HepG2 (cell line): ENCODE results near the gene PAN2. TPM values are rescaled to one million over a fixed set of nuclear protein-coding genes. Genes with fewer than 3 reads are reported as not detected.
"Not testable (repeated sequence)": the region's sequence is repeated elsewhere in the genome, so short reads cannot be mapped to it uniquely, and the experiment has no call there.

ENCODE experiments used
- ATAC-seq: fragments of 200-7000 bp; cut with Tn5 transposase; 3 replicates; pipeline ENCODE4 v1.9.1; 2020; ENCODE audit warnings: mild to moderate bottlenecking, moderate library complexity
- BruUV-seq: library from RNA; stranded (reverse); fragments of 400-500 nt; replicated peaks from 2 replicates; lab custom pipeline; 2021; lab: Mats Ljungman, UMichigan
- CTCF ChIA-PET: fragments of 300-600 bp; formaldehyde crosslinking; extraction: SDS; loops from one replicate; lab custom pipeline; 2021; ENCODE audit warnings: low total read pairs, inconsistent platforms, low intra/inter-chr PET ratio; lab: Yijun Ruan, JAX
- POLR2A ChIA-PET: fragments of 350-600 bp; sonication (Branson Sonifier 250); formaldehyde crosslinking; loops from one replicate; lab custom pipeline; 2020; ENCODE audit warnings: antibody characterized with exemption, inconsistent platforms; lab: Yijun Ruan, JAX
- DNase-seq: peaks from one replicate; pipeline ENCODE4 v3.0.0-alpha.2; 2015; ENCODE audit warnings: low spot score
- FAIRE-seq: peaks from 3 replicates; lab custom pipeline; 2011; peaks lifted over from hg19 to GRCh38; lab: Jason Lieb, UNC
- H2AFZ ChIP-seq: one replicate; pipeline ENCODE4 v1.6.1; 2011; ENCODE audit warnings: low read length, inconsistent platforms
- H3K27ac ChIP-seq: fragments of 300-600 bp; 3 replicates; pipeline ENCODE4 v1.8.0; 2011; ENCODE audit warnings: mixed run types, mild to moderate bottlenecking, mixed read lengths, low read length, inconsistent platforms; ENCODE audit not compliant: insufficient read depth; ENCODE audit errors: extremely low read length
- H3K27me3 ChIP-seq, 2 experiments: fragments of 200-600 bp in 1 of 2; 2 replicates in 1 of 2; 3 replicates in 1 of 2; pipeline versions ENCODE4 v1.6.0 to v1.8.0; 2011; ENCODE audit warnings: low read length in 2 of 2, mild to moderate bottlenecking in 2 of 2, moderate library complexity in 2 of 2, inconsistent platforms in 1 of 2; ENCODE audit not compliant: insufficient read depth in 2 of 2, control insufficient read depth in 1 of 2
- H3K36me3 ChIP-seq, 2 experiments: fragments of 200-600 bp in 1 of 2; replicated peaks in 1 of 2; 2 replicates in 1 of 2; 3 replicates in 1 of 2; pipeline versions ENCODE4 v1.5.1 to v1.8.0; 2011; ENCODE audit warnings: low read length in 2 of 2, inconsistent platforms in 1 of 2; ENCODE audit not compliant: insufficient read depth in 2 of 2, control insufficient read depth in 1 of 2
- H3K4me1 ChIP-seq: 2 replicates; pipeline ENCODE4 v1.5.1; 2012; ENCODE audit warnings: low read length, inconsistent platforms; ENCODE audit not compliant: insufficient read depth
- H3K4me2 ChIP-seq: 2 replicates; pipeline ENCODE4 v1.6.0; 2011; ENCODE audit warnings: low read depth, low read length, inconsistent platforms
- H3K4me3 ChIP-seq, 3 experiments: fragments of 200-600 bp in 1 of 3; sonication (generic), shearing (Covaris generic) in 1 of 3; replicated peaks in 1 of 3; 2 replicates each; pipeline ENCODE4 v1.5.1; 2011 to 2016; ENCODE audit warnings: low read length in 3 of 3, inconsistent platforms in 2 of 3, low read depth in 2 of 3, mild to moderate bottlenecking in 2 of 3, control low read depth in 1 of 3, mixed read lengths in 1 of 3; ENCODE audit not compliant: insufficient read depth in 1 of 3
- H3K79me2 ChIP-seq: one replicate; pipeline ENCODE4 v1.6.1; 2011; ENCODE audit warnings: low read length, inconsistent platforms; ENCODE audit not compliant: insufficient read depth
- H3K9ac ChIP-seq: 2 replicates; pipeline ENCODE4 v1.6.0; 2011; ENCODE audit warnings: mild to moderate bottlenecking, low read depth, low read length, inconsistent platforms; ENCODE audit not compliant: insufficient read depth
- H3K9me3 ChIP-seq: 2 replicates; pipeline ENCODE4 v1.5.1; 2012; ENCODE audit warnings: mild to moderate bottlenecking, low read length
- H4K20me1 ChIP-seq: 2 replicates; pipeline ENCODE4 v1.6.0; 2011; ENCODE audit warnings: inconsistent platforms, mild to moderate bottlenecking, low read length, moderate library complexity; ENCODE audit not compliant: insufficient read depth
- POLR2G ChIP-seq: fragments of 200-400 bp; formaldehyde crosslinking; IDR thresholded peaks from 2 replicates; pipeline ENCODE4 v1.6.1; 2018; ENCODE audit warnings: mild to moderate bottlenecking, low read depth, low read length, moderate library complexity
- SMAD9 ChIP-seq: sonication (generic); formaldehyde crosslinking; IDR thresholded peaks from 2 replicates; pipeline ENCODE4 v1.5.1; 2020; ENCODE audit warnings: mild to moderate bottlenecking, missing genetic modification reagents
- ZNF121 ChIP-seq: sonication (generic); formaldehyde crosslinking; IDR thresholded peaks from 2 replicates; pipeline ENCODE4 v1.5.0; 2020; ENCODE audit warnings: mild to moderate bottlenecking, missing genetic modification reagents
- WGBS: methylation state at CpG from one replicate; pipeline ENCODE4 v1.1.6; 2017; ENCODE audit warnings: low lambda C conversion rate; 5-methylcytosine and 5-hydroxymethylcytosine counted together
- in situ Hi-C: cut with HindIII; loops from 2 replicates; pipeline ENCODE4 v1.10.0; 2017; ENCODE audit warnings: low pct_unique_long_range_greater_than_20kb; ENCODE audit not compliant: extremely low pct_ligation_motif_present
- intact Hi-C: fragments of 100-400 bp; cut with micrococcal nuclease; formaldehyde crosslinking; loops from one replicate; pipeline ENCODE4 v1.10.0; 2022; ENCODE audit not compliant: unreplicated experiment
- polyA plus RNA-seq, 8 experiments: library from polyadenylated mRNA; depleted of rRNA in 3 of 8; stranded (reverse) in 7 of 8; unstranded in 1 of 8; fragments of >200 nt; fragmentation: Illumina TruSeq in 4 of 8; extraction: Trizol in 4 of 8; gene quantifications; 2 replicates each; pipeline versions ENCODE4 v1.2.1 to v1.2.3, GENCODE V29; 2011 to 2016; ENCODE audit warnings: low read depth in 4 of 8, missing spikeins in 1 of 8, mixed read lengths in 1 of 8; ENCODE audit not compliant: insufficient read depth in 1 of 8
- total RNA-seq, 5 experiments: library from RNA; depleted of rRNA; stranded (reverse); fragments of >200 nt; fragmentation: Illumina TruSeq; extraction: Trizol; gene quantifications; 2 replicates each; pipeline ENCODE4 v1.2.3, GENCODE V29; 2016; ENCODE audit warnings: low read depth in 1 of 5

PAN2 gene
- total and polyA plus RNA-seq, 2 of the 13 experiments (the other 11 are each of a cell fraction or from before 2014, with no cell fraction given): 27.2 to 61.1 TPM

DNA sequence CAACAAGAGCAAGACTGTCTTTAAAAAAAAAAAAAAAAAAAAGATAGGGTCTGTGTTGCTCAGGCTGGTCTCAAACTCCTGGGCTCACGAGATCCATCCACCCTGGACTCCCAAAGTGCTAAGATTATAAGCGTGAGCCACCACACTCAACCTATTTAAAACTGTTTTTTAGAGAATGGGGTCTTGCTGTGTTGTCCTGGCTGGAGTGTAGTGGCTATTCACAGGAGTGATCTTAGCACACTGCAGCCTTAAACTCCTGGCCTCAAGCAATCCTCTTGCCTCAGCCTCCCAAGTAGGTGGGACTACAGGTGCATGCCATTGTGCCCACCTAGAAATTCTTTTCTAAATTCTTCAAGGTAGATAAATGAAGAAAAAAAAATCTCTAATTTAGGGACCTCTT is 59.5 kb downstream of the PAN2 start:
- no peak for DNase-seq
- Histone ChIP-seq H3K4me1 (no peaks in the 10 kb centered on the region), H3K9ac (no peak overlapping the region), H3K27me3 (no peaks in the 10 kb centered on the region), H3K79me2 (no peaks in the 10 kb centered on the region), H2AFZ (no peak overlapping the region), H3K4me2 (no peak overlapping the region), H4K20me1 (no peaks in the 10 kb centered on the region), H3K9me3 (no peaks in the 10 kb centered on the region), H3K27ac (no peak overlapping the region), H3K4me3 (no peak overlapping the region), H3K36me3 (peaks cover 29 to 65% of the 10 kb centered on the region in 2 experiments; a peak in 4 of 5 replicates)
- 91% methylated on average over 2 of the region's 2 CpGs for WGBS
- ChIA-PET POLR2A (no interaction called here), CTCF (no interaction called here)
- intact Hi-C loops: no loop called here
- TF ChIP-seq SMAD9 (no peak), ZNF121 (peak; percentile 57; the same call in 1 of the 2 replicates)
- no TSS peak for BruUV-seq
- no peak for ATAC-seq
- in situ Hi-C loops: no loop called here
- no peak for FAIRE-seq

DNA sequence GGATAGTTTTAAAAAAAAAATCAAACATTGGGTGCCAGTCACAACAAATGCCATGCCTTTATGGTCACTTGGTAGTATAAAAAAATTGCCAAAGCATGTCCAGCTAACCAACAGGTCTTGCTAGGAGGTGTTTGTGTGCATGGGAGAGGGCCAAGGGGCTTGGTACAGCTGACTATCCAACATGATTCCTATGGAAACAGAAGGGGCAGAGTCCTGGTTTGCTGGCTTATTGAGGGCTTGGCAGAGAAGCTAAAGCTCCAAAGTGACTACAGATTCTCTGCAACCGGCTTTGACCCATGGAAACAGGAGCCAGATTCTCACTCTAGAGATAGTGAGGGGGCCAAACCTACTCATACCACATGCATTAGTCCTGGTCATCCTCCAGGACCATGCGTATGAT is 61.3 kb downstream of the PAN2 start:
- H3K9me3 ChIP-seq, ATAC-seq, H3K27ac ChIP-seq, H3K4me3 ChIP-seq, H3K4me2 ChIP-seq, H3K9ac ChIP-seq, intact Hi-C loops, CTCF ChIA-PET: not testable (repeated sequence)
- WGBS: 94% methylated on average over 2 of the region's 2 CpGs
- H3K36me3 ChIP-seq: peaks cover 26 to 50% of the 10 kb centered on the region in 2 experiments; a peak in 4 of 5 replicates
- peak; percentile 31; the same call in 1 of the 2 replicates for TF ChIP-seq POLR2G
- TF ChIP-seq, all 625 proteins: peak for 1; not testable (repeated sequence) for 624
- POLR2A ChIA-PET: interaction anchor here (1.3 kb wide), 1 partner anchor 51 kb away, joined by 3 read pairs; the partner anchor contains the start of gene RNF41
- H2AFZ ChIP-seq, H3K79me2 ChIP-seq, H4K20me1 ChIP-seq, H3K4me1 ChIP-seq, in situ Hi-C loops, FAIRE-seq, DNase-seq, BruUV-seq, H3K27me3 ChIP-seq: not testable (repeated sequence)
